Measurements from ENCODE around the gene XRCC4.

The XRCC4 gene

DNA sequence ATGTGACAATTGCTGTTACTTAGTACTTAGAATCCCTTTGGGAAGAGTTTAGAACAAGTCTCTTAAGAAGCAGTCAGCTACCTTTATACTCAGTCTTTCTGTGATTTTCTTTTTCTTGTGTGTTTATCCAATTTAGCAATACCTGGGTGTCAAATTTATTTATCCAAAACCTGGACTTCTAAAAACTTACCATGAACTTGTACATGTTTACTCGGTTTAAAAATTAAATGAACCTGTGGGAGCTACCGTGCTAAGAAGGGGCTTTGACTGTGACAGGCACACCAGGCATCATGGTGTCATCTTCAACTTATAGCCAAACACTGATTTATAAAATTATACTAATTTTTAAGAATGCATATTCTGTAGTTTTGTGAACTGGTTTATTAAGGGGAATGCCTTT, 96.5 kb downstream of the XRCC4 start:
- DNase-seq (ENCODE audit: low read depth in 3 of 3, low spot score in 1 of 3) = no peak

- DNase-seq (ENCODE audit: low read depth in 3 of 3, low spot score in 1 of 3) = no peak
Observed at GRCh38 chr5:83177803-83178202, 100.5 kb downstream of the XRCC4 start.

DNA sequence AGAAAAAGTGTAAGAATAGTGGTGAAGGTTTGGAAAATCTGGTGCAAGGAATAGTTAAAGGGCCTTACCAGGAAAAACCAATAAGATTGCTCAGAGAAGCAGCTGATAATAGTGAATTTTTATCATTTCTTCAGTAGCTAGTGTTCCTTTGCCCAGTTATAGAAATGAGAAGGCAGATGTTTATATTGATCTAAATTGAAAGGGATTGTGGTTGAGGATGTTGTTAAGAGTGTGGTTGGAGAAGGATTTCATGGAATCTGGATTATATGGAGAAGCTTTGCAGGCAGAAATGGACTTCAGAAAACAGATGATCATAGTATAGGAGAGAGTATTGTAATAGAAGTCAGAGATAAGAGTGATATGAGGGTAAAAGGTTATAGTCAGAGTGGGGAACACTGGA, 102.6 kb downstream of the XRCC4 start:
- no peak for DNase-seq (ENCODE audit: low read depth in 3 of 3, low spot score in 1 of 3)

GRCh38 chr5:83184534-83184933, 107.2 kb downstream of the XRCC4 start:
- DNase-seq (ENCODE audit: low read depth in 3 of 3, low spot score in 1 of 3) = no peak

GRCh38 chr5:83192947-83193346, 115.6 kb downstream of the XRCC4 start:
- no peak for DNase-seq (ENCODE audit: low read depth in 3 of 3, low spot score in 1 of 3)

DNA sequence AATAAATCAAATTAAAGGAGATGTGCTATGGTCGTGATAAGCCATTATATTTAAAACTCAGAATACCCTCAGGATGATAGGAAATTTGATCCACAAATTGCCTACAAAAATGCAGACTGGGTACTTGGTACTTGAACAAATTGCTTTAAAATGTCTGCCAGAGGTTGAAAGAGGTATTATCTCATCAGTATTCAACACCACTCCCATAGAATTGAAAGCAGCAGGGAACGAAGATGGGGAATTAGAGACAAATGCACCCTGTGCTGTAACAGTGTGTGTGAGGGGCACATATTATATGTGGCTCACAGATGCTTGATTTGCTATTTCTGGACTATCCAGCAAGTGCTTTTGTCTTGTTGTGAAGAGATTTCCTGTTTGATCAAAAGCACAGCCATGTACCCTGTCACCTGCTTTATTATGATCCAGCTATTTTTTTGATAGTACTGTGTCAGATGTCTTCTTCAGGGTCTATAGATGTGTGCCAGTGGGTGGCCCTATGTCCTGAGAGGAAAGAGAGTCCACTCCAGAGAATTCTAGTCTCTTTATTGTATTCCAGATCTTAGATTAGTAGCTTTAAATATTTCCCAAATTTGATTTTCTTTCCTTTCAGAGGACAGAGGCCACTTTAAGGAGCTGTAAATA, 120.1 kb downstream of the XRCC4 start:
- DNase-seq (ENCODE audit: low read depth in 3 of 3, low spot score in 1 of 3) = no peak

DNA sequence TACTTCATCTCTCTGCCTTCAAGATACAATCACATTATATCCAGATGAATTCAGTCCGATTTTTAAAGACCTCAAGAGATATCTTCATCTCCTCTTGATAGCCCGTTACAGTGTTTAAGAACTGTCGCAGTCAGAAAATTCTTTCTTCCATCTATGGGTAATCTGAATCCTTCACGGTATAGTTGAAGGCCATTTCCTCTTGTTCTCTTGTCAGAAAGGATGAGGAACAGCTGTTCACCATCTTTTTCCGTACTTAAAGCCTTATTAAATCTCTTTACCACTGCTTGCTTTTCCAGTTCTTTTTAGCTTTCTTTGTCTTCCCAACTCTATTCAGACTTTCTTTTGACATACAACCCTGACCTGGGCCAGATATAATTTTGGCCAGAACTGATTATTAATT, 121.8 kb downstream of the XRCC4 start:
- DNase-seq (ENCODE audit: low read depth in 3 of 3, low spot score in 1 of 3) = no peak

GRCh38 chr5:83204651-83205050, 127.3 kb downstream of the XRCC4 start:
- DNase-seq (ENCODE audit: low read depth in 3 of 3, low spot score in 1 of 3) = no peak

DNA sequence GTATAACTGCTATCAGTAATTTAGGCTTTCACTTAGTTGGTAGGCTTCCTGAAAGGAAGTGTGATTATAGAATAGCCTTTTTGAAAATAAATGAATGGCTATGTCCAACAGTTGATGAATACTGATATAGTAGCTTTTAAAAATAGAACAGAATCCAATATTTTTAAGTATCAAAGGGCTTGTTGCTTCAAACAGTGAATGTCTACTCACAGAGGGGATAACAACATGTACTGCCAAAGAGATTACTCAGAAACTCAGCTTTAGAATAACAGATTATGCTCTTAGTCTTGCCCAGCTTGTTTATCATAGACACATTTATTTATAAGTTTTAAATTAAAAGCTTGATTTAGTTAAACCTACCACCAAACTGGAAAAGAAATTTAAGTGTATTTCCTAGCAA, 132.6 kb downstream of the XRCC4 start:
- DNase-seq (ENCODE audit: low read depth in 3 of 3, low spot score in 1 of 3) = no peak

DNA sequence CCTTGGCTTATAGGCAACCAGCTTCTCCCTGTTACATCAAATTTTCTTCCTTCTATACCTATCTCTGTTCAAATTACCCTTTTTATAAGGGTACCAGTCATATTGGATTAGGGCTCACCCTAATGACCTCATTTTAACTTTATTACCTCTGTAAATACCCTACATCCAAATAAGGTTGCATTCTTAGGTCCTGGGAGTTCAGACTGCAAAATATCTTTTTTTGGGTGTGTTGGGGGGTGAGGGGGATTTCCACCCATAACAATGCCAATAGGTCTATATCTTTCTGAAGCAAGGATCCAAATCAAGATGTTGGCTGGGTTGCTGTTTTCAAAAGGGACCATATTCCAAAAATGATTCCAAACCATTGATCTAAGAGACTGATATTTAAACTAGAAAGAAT, 141.7 kb downstream of the XRCC4 start:
- no peak for DNase-seq (ENCODE audit: low read depth in 3 of 3, low spot score in 1 of 3)

- DNase-seq (ENCODE audit: low read depth in 3 of 3, low spot score in 1 of 3) = no peak
Observed at GRCh38 chr5:83219495-83219894, 142.1 kb downstream of the XRCC4 start.

DNA sequence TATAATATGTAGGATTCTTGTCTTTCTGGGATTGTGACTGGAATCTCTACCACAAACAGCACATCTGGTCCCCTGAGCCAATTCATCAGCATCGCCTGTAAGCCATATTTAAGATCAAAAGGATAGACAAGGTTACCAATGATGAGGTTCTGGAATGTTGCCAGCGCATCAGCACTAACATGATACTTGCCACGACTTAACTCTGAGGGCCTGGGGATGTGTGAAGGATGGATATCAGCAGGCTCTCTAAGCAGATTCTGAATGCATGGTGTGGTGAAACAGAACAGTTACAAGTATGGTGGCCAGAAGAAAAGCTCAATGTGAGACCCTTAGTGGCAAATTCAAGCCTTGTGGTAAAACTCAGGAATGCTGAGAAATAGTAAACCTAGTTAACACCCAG, 143.0 kb downstream of the XRCC4 start:
- no peak for DNase-seq (ENCODE audit: low read depth in 3 of 3, low spot score in 1 of 3)

GRCh38 chr5:83222906-83223305, 145.6 kb downstream of the XRCC4 start:
- DNase-seq (ENCODE audit: low read depth in 3 of 3, low spot score in 1 of 3) = no peak

- DNase-seq (ENCODE audit: low read depth in 3 of 3, low spot score in 1 of 3) = no peak
Observed at GRCh38 chr5:83227611-83228010, 150.3 kb downstream of the XRCC4 start.

DNA sequence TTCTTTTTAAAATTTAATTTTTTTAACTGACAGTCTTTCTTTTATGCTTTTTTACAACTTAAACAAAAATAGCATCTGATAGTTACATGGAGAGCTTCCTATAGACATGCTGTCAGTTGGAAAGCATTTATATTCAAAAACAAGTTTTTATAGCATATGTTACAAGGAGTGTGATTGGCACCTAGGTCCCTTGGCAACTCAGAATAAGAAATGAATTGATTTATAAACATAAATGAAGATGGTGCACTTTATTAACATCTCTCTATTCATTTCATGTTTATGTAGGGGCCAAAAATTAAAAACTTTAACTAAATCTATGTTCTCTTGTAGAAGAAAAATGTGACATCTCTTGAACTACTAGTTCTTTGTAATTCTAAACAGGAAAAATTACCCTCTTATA, 153.2 kb downstream of the XRCC4 start:
- DNase-seq (ENCODE audit: low read depth in 3 of 3, low spot score in 1 of 3) = no peak

GRCh38 chr5:83244516-83244915, 167.2 kb downstream of the XRCC4 start:
- no peak for DNase-seq (ENCODE audit: low read depth in 3 of 3, low spot score in 1 of 3)

DNA sequence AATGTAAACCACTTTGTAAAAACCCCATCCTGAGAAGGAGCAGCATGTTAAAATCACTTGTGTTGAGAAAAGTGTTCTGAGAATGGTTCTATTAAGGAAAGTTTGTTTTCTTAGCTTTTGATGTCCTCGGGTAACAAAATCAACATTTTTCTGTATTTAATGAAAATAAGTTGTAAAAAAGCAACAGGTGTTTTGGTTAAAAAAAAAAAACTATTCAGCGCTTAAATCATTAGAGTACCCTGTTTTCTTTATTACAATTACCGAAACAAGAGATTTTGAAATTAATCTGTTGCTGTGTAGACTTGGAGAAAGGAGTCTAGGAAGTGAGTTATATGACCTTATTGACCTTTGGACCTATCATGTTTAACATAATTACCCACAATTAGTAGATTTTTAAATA, 167.7 kb downstream of the XRCC4 start:
- no peak for DNase-seq (ENCODE audit: low read depth in 3 of 3, low spot score in 1 of 3)

GRCh38 chr5:83246071-83246470, 168.7 kb downstream of the XRCC4 start:
- DNase-seq (ENCODE audit: low read depth in 3 of 3, low spot score in 1 of 3) = no peak

- DNase-seq (ENCODE audit: low read depth in 3 of 3, low spot score in 1 of 3) = no peak
Observed at GRCh38 chr5:83249156-83249555, 171.8 kb downstream of the XRCC4 start.

DNA sequence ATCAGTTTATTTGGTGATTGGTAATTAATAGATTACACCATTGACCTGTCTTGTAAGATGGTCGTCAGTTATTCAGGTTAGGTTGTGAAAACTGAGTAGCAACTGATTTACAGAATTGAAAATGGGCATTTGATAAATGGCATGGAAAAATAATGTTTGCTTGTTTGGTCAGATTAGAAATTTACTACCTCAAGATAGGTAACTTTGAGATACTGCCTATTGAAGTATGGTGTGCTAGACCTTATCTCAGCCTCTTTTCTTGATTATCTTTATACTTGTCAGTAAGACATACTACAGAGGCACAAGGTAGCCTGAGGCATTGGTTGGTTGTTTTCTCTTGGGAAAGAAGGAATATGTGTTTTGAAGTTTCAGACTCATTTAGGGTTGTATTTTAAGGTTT, 174.5 kb downstream of the XRCC4 start:
- no peak for DNase-seq (ENCODE audit: low read depth in 3 of 3, low spot score in 1 of 3)

DNA sequence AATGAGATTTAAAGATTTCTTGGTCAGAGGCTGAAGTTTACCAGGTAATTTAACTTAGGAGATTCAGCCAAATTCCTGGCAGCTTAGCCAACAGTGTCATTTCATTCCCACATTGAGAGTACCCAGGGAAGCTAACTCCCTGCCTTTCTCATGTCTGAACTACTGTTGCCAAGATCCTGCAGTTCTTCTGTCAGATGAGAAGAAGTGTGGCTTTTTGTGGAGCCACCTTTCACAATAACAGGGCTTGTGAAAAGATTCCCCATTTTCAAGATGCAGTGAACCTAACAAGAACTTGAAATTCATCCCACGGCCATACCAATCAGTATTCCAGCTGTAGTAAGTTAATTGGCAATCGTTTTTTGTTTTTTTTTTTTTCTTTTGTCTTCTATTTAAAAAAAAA, 176.4 kb downstream of the XRCC4 start:
- DNase-seq (ENCODE audit: low read depth in 3 of 3, low spot score in 1 of 3) = no peak

DNA sequence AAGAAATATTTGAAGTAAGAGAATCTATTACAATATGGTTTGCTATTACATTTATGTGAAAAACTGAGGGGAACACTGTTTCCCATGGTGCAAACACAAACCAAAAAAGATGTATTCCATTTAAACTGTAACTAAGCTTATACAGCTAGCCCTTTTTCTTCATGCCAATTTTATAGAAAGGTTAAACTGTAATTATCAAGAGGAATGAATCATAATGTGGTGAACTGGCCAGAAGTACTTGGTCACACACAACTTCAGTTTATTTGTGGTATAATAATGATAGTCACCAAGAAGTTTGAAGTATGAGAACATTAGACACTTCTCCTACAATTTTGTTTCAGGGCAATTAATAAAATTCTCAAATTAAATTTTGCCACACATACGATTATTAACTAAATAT, 177.9 kb downstream of the XRCC4 start:
- DNase-seq (ENCODE audit: low read depth in 3 of 3, low spot score in 1 of 3) = no peak

- DNase-seq (ENCODE audit: low read depth in 3 of 3, low spot score in 1 of 3) = no peak
Observed at GRCh38 chr5:83256091-83256780, 178.9 kb downstream of the XRCC4 start.
